CD8-positive, alpha-beta memory T cell (primary cell): Measurements from ENCODE around the gene PAIP2. TPM values are rescaled to one million over a fixed set of nuclear protein-coding genes. Genes with fewer than 3 reads are reported as not detected.

ENCODE experiments used
- CTCF ChIA-PET: fragments of 350-600 bp; sonication (Branson Sonifier 250); formaldehyde crosslinking; loops from one replicate; lab custom pipeline; 2021; ENCODE audit warnings: antibody characterized with exemption; lab: Charles Lee
- POLR2A ChIA-PET: fragments of 350-600 bp; sonication (Branson Sonifier 250); formaldehyde crosslinking; loops from one replicate; lab custom pipeline; 2021; ENCODE audit warnings: antibody characterized with exemption; lab: Charles Lee
- DNase-seq, 5 donors: peaks; one replicate each; pipeline versions ENCODE4 v3.0.0 to v3.0.0-alpha.2; 2020 to 2022; ENCODE audit warnings: mixed read lengths in 1 of 5
- H3K27ac ChIP-seq: one replicate; pipeline ENCODE4 v1.7.0; 2013; ENCODE audit warnings: low read depth, mild to moderate bottlenecking, low read length, moderate library complexity
- H3K27me3 ChIP-seq: 2 replicates; pipeline ENCODE4 v1.7.0; 2013; ENCODE audit warnings: low read length, mild to moderate bottlenecking; ENCODE audit not compliant: insufficient read depth, poor library complexity, severe bottlenecking
- H3K36me3 ChIP-seq: 2 replicates; pipeline ENCODE4 v1.7.0; 2013; ENCODE audit warnings: mild to moderate bottlenecking, low read length, moderate library complexity; ENCODE audit not compliant: insufficient read depth
- H3K4me1 ChIP-seq: 2 replicates; pipeline ENCODE4 v1.7.0; 2013; ENCODE audit warnings: mild to moderate bottlenecking, low read length, moderate library complexity; ENCODE audit not compliant: insufficient read depth
- H3K4me3 ChIP-seq: 2 replicates; pipeline ENCODE4 v1.7.0; 2013; ENCODE audit warnings: mild to moderate bottlenecking, low read length
- H3K9me3 ChIP-seq: 2 replicates; pipeline ENCODE4 v1.7.0; 2013; ENCODE audit warnings: mild to moderate bottlenecking, low read length
- H3K27ac Mint-ChIP-seq, 8 donors: one replicate each; pipeline ENCODE4 v1.8.0; 2020 to 2021; ENCODE audit warnings: mixed read lengths in 8 of 8, mild to moderate bottlenecking in 6 of 8, inconsistent platforms in 3 of 8, moderate library complexity in 3 of 8
- H3K27me3 Mint-ChIP-seq, 2 donors: one replicate each; pipeline ENCODE4 v1.8.0; 2020 to 2021; ENCODE audit warnings: mixed read lengths in 2 of 2, mild to moderate bottlenecking in 1 of 2, moderate library complexity in 1 of 2
- H3K36me3 Mint-ChIP-seq, 3 donors: one replicate each; pipeline ENCODE4 v1.8.0; 2020 to 2021; ENCODE audit warnings: mixed read lengths in 3 of 3, inconsistent platforms in 1 of 3, mild to moderate bottlenecking in 1 of 3
- H3K4me1 Mint-ChIP-seq, 3 donors: one replicate each; pipeline ENCODE4 v1.8.0; 2020 to 2021; ENCODE audit warnings: mixed read lengths in 3 of 3, inconsistent platforms in 1 of 3, mild to moderate bottlenecking in 1 of 3
- H3K4me3 Mint-ChIP-seq, 7 donors: one replicate each; pipeline ENCODE4 v1.8.0; 2020 to 2021; ENCODE audit warnings: mixed read lengths in 7 of 7, mild to moderate bottlenecking in 6 of 7, moderate library complexity in 4 of 7, inconsistent platforms in 2 of 7
- H3K9me3 Mint-ChIP-seq, 5 donors: one replicate each; pipeline ENCODE4 v1.8.0; 2020 to 2022; ENCODE audit warnings: mixed read lengths in 5 of 5, mild to moderate bottlenecking in 3 of 5, moderate library complexity in 2 of 5, inconsistent platforms in 1 of 5
- polyA plus RNA-seq: library from polyadenylated mRNA; unstranded; fragments of 300-500 nt; fragmentation: Illumina TruSeq; gene quantifications from one replicate; pipeline ENCODE4 v1.2.3, GENCODE V29; 2021
- total RNA-seq, 2 experiments: library from RNA; stranded (reverse); gene quantifications; one replicate each; pipeline ENCODE4 v1.2.3, GENCODE V29; 2021

The PAIP2 gene
- total and polyA plus RNA-seq, 3 experiments from 2014 or later: 67.9 to 342 (median 77.0) TPM

GRCh38 chr5:139368613-139369012 lies 27.0 kb downstream of the PAIP2 start:
- Histone ChIP-seq H3K27me3 (no peaks in the 10 kb centered on the region), H3K27ac (no peak overlapping the region), H3K36me3 (peaks cover 30% of the 10 kb centered on the region), H3K9me3 (no peaks in the 10 kb centered on the region), H3K4me3 (no peak overlapping the region), H3K4me1 (no peaks in the 10 kb centered on the region)
- Mint-ChIP-seq H3K36me3 (peaks cover 5 to 76% (median 16%) of the 10 kb centered on the region in 3 donors), H3K27ac (peak overlapping the region in 1 of 8 donors; percentile 33), H3K4me1 (peaks cover 1 to 4% (median 3%) of the 10 kb centered on the region in 3 donors), H3K27me3 (no peaks in the 10 kb centered on the region), H3K9me3 (no peaks in the 10 kb centered on the region), H3K4me3 (no peak overlapping the region)
- DNase-seq: no peak
- ChIA-PET POLR2A (interaction anchor here (1.3 kb wide), 1 partner anchor 27 kb away, joined by 7 read pairs; the partner anchor contains the start of gene PAIP2), CTCF (interaction anchor here (1.6 kb wide), 1 partner anchor 28 kb away, joined by 3 read pairs; no protein-coding TSS in a partner anchor)

GRCh38 chr5:139369181-139369580 lies 27.5 kb downstream of the PAIP2 start:
- Histone ChIP-seq H3K9me3 (no peaks in the 10 kb centered on the region), H3K27me3 (no peaks in the 10 kb centered on the region), H3K36me3 (peaks cover 25% of the 10 kb centered on the region), H3K27ac (no peak overlapping the region), H3K4me3 (no peak overlapping the region), H3K4me1 (no peaks in the 10 kb centered on the region)
- Mint-ChIP-seq H3K4me1 (peaks cover 1 to 4% (median 3%) of the 10 kb centered on the region in 3 donors), H3K36me3 (peaks cover 5 to 75% (median 11%) of the 10 kb centered on the region in 3 donors), H3K4me3 (no peak overlapping the region), H3K27me3 (no peaks in the 10 kb centered on the region), H3K27ac (no peak overlapping the region), H3K9me3 (no peaks in the 10 kb centered on the region)
- POLR2A ChIA-PET: interaction anchor here (0.6 to 1.3 kb wide), 2 partner anchors 27 to 672 kb away, joined by 6 to 7 read pairs; partner anchors contain the start of gene PAIP2
- DNase-seq: no peak
- CTCF ChIA-PET: interaction anchor here (1.6 kb wide), 1 partner anchor 28 kb away, joined by 3 read pairs; no protein-coding TSS in a partner anchor

- Histone ChIP-seq H3K9me3 (no peaks in the 10 kb centered on the region), H3K4me3 (no peak overlapping the region), H3K4me1 (no peaks in the 10 kb centered on the region), H3K27me3 (no peaks in the 10 kb centered on the region), H3K36me3 (peaks cover 12% of the 10 kb centered on the region), H3K27ac (no peak overlapping the region)
- Mint-ChIP-seq H3K9me3 (no peaks in the 10 kb centered on the region), H3K4me3 (no peak overlapping the region), H3K36me3 (peaks cover 0 to 55% (median 9%) of the 10 kb centered on the region in 3 donors), H3K27me3 (no peaks in the 10 kb centered on the region), H3K27ac (peak overlapping the region in 3 of 8 donors; percentile 23 to 33 (median 32)), H3K4me1 (peaks cover 0 to 4% (median 3%) of the 10 kb centered on the region in 3 donors)
- ChIA-PET POLR2A (no interaction called here), CTCF (interaction anchor here (1.2 kb wide), 1 partner anchor 75 kb away, joined by 3 read pairs; no protein-coding TSS in a partner anchor)
- DNase-seq: no peak
Observed at GRCh38 chr5:139371482-139372435, 30.1 kb downstream of the PAIP2 start.

DNA sequence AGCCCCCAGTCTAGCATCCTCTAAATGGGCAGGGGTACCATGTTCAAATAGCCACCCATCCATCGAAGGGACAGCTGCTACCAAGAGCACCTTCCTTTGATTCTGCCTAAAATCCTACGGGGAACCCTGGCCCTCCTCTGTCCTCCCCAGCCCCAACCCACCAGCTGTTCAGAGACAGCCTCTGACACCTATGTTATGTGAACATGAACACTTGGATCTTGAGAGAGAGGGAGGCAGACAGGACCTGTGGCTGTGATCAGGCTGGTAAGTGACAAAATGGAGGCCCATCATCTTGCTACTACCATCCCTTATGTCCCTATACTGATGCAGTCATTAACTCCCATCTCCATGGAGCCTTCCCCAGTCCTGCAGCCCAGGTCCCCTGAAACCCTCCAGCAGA lies 33.3 kb downstream of the PAIP2 start:
- peaks cover 0 to 36% (median 6%) of the 10 kb centered on the region in 3 donors for H3K36me3 Mint-ChIP-seq
- peaks cover 10% of the 10 kb centered on the region for H3K36me3 ChIP-seq
- POLR2A ChIA-PET: no interaction called here

GRCh38 chr5:139376364-139376763 lies 34.7 kb downstream of the PAIP2 start:
- peaks cover 0 to 28% (median 4%) of the 10 kb centered on the region in 3 donors for H3K36me3 Mint-ChIP-seq
- POLR2A ChIA-PET: no interaction called here

More for the DNA sequence above, 33.3 kb downstream of the PAIP2 start:
- CTCF ChIA-PET: interaction anchor here (1.1 kb wide), 1 partner anchor 15 kb away, joined by 3 read pairs; the partner anchor contains the start of gene MZB1
- Mint-ChIP-seq H3K27ac (peak overlapping the region in 1 of 8 donors; percentile 11), H3K27me3 (no peaks in the 10 kb centered on the region), H3K4me1 (peaks cover 0 to 3% (median 0%) of the 10 kb centered on the region in 3 donors), H3K4me3 (no peak overlapping the region), H3K9me3 (no peaks in the 10 kb centered on the region)
- no peak overlapping the region for H3K4me3 ChIP-seq
- no peak for DNase-seq
- H3K4me1 ChIP-seq: no peaks in the 10 kb centered on the region
- no peak overlapping the region for H3K27ac ChIP-seq
- no peaks in the 10 kb centered on the region for H3K27me3 ChIP-seq
- no peaks in the 10 kb centered on the region for H3K9me3 ChIP-seq

GRCh38 chr5:139377226-139377625 lies 35.6 kb downstream of the PAIP2 start:
- Mint-ChIP-seq H3K4me3 (no peak overlapping the region), H3K9me3 (no peaks in the 10 kb centered on the region), H3K36me3 (peaks cover 0 to 20% (median 1%) of the 10 kb centered on the region in 3 donors), H3K27me3 (no peaks in the 10 kb centered on the region), H3K4me1 (no peaks in the 10 kb centered on the region), H3K27ac (no peak overlapping the region)
- no peak overlapping the region for H3K27ac ChIP-seq
- POLR2A ChIA-PET: no interaction called here
- no peaks in the 10 kb centered on the region for H3K9me3 ChIP-seq
- H3K4me3 ChIP-seq: no peak overlapping the region
- peaks cover under 1% of the 10 kb centered on the region for H3K36me3 ChIP-seq
- peak in 1 of 5 donors; percentile 12 for DNase-seq
- no peaks in the 10 kb centered on the region for H3K4me1 ChIP-seq
- CTCF ChIA-PET: no interaction called here
- H3K27me3 ChIP-seq: no peaks in the 10 kb centered on the region

More at GRCh38 chr5:139376364-139376763, 34.7 kb downstream of the PAIP2 start:
- H3K27me3 Mint-ChIP-seq: no peaks in the 10 kb centered on the region
- no peak overlapping the region for H3K4me3 Mint-ChIP-seq
- no peak overlapping the region for H3K27ac ChIP-seq
- H3K4me3 ChIP-seq: no peak overlapping the region
- H3K9me3 ChIP-seq: no peaks in the 10 kb centered on the region
- DNase-seq: no peak
- H3K4me1 Mint-ChIP-seq: no peaks in the 10 kb centered on the region
- CTCF ChIA-PET: no interaction called here
- H3K9me3 Mint-ChIP-seq: no peaks in the 10 kb centered on the region
- H3K36me3 ChIP-seq: peaks cover 7% of the 10 kb centered on the region
- peak overlapping the region in 1 of 8 donors; percentile 21 for H3K27ac Mint-ChIP-seq
- H3K27me3 ChIP-seq: no peaks in the 10 kb centered on the region
- H3K4me1 ChIP-seq: no peaks in the 10 kb centered on the region

GRCh38 chr5:139378101-139378825 lies 36.6 kb downstream of the PAIP2 start:
- Mint-ChIP-seq H3K4me1 (peaks cover 0 to 1% (median 0%) of the 10 kb centered on the region in 3 donors), H3K36me3 (peaks cover 0 to 14% (median 1%) of the 10 kb centered on the region in 3 donors), H3K27me3 (no peaks in the 10 kb centered on the region), H3K4me3 (no peak overlapping the region), H3K27ac (no peak overlapping the region), H3K9me3 (no peaks in the 10 kb centered on the region)
- no peaks in the 10 kb centered on the region for H3K27me3 ChIP-seq
- H3K4me3 ChIP-seq: no peak overlapping the region
- no peaks in the 10 kb centered on the region for H3K4me1 ChIP-seq
- CTCF ChIA-PET: no interaction called here
- POLR2A ChIA-PET: interaction anchor here (0.6 kb wide), 1 partner anchor 36 kb away, joined by 3 read pairs; the partner anchor contains the start of gene PAIP2
- no peak overlapping the region for H3K27ac ChIP-seq
- no peaks in the 10 kb centered on the region for H3K36me3 ChIP-seq
- peak in 1 of 5 donors; percentile 33 for DNase-seq
- no peaks in the 10 kb centered on the region for H3K9me3 ChIP-seq
